Measurements from ENCODE around the gene TLR1.

DNA sequence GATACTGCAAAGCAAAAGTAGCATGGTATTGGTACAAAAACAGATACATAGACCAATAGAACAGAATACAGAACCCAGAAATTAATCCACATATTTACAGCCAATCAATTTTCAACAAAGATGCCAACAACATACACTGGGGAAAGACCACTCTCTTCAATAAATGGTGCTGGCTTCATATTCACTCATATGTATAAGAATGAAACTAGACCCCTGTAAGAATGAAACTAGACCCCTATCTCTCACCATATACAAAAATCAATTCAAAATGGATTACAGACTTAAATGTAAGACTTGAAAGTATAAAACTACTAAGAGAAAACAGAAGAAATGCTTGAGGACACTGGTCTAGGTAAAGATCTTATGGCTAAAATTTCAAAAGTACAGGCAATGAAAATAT is 32.7 kb upstream of the TLR1 start:
- TF ChIP-seq, protein P1, sequence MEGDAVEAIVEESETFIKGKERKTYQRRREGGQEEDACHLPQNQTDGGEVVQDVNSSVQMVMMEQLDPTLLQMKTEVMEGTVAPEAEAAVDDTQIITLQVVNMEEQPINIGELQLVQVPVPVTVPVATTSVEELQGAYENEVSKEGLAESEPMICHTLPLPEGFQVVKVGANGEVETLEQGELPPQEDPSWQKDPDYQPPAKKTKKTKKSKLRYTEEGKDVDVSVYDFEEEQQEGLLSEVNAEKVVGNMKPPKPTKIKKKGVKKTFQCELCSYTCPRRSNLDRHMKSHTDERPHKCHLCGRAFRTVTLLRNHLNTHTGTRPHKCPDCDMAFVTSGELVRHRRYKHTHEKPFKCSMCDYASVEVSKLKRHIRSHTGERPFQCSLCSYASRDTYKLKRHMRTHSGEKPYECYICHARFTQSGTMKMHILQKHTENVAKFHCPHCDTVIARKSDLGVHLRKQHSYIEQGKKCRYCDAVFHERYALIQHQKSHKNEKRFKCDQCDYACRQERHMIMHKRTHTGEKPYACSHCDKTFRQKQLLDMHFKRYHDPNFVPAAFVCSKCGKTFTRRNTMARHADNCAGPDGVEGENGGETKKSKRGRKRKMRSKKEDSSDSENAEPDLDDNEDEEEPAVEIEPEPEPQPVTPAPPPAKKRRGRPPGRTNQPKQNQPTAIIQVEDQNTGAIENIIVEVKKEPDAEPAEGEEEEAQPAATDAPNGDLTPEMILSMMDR (conservative IDR thresholded peaks at IDR 0.05 in 1 of 2, IDR thresholded peaks at IDR 0.05 in 1 of 2; ENCODE audit: extremely low read depth in 1 of 2, insufficient read depth in 1 of 2, low read depth in 1 of 2, low read length in 2 of 2): no peak
- no peak for TF ChIP-seq EZH2 (IDR thresholded peaks at IDR 0.05; ENCODE audit: borderline replicate concordance, low read length)

All from mammary epithelial cell (primary cell).